ENCODE data around the gene AHCYL2. TPM values are rescaled to one million over a fixed set of nuclear protein-coding genes. Genes with fewer than 3 reads are reported as not detected.

AHCYL2 gene
- total RNA-seq, 1 experiment from 2014 or later = 25.6 TPM

DNA sequence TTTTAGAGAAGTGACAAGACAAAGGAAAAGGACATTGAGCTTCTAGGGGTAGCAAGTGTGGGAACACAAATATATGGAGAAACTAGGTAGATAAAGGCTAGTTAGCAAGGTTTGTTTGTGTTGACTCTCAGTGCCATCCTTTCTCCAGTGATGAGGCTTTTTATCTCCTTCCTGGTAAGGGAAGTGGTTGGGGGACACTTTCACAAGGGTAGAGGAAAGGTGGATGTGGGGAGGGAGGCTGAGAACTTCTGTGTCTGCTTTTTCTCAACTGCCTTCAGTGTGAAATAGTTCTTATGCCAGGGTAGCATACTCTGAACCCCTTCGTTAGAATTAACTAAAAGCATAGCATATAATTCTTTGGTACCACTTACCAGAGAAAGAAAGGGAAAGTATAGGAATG is 116.4 kb downstream of the AHCYL2 start:
- no peaks in the 10 kb centered on the region for H3K27me3 Mint-ChIP-seq (ENCODE audit: low read depth)
- peaks cover 18% of the 10 kb centered on the region for H3K4me1 Mint-ChIP-seq
- ChIA-PET CTCF (interaction anchor here (0.7 to 2.1 kb wide), 5 partner anchors 26 to 316 kb away, joined by 3 to 6 read pairs (median 5); partner anchors contain the start of gene STRIP2), POLR2A (no interaction called here)
- no peaks in the 10 kb centered on the region for H3K9me3 Mint-ChIP-seq
- ATAC-seq = no peak
- no peak for DNase-seq (ENCODE audit: low spot score)
- no peak overlapping the region for H3K4me3 Mint-ChIP-seq
- TF ChIP-seq ZNF281 (CRISPR knock-in tag; IDR thresholded peaks at IDR 0.05) (no peak), AFF4 (CRISPR knock-in tag; IDR thresholded peaks at IDR 0.05; ENCODE audit: borderline replicate concordance) (no peak), GTF2I (CRISPR knock-in tag; conservative IDR thresholded peaks at IDR 0.05) (no peak), TEAD1 (CRISPR knock-in tag; IDR thresholded peaks at IDR 0.05) (no peak), RELA (CRISPR knock-in tag; IDR thresholded peaks at IDR 0.05; ENCODE audit: borderline replicate concordance) (no peak), FOXP1 (CRISPR knock-in tag; IDR thresholded peaks at IDR 0.05; ENCODE audit: borderline replicate concordance) (no peak), ELF4 (CRISPR knock-in tag; IDR thresholded peaks at IDR 0.05; ENCODE audit: low read depth) (no peak), CREM (CRISPR knock-in tag; IDR thresholded peaks at IDR 0.05) (no peak), SMAD3 (CRISPR knock-in tag; IDR thresholded peaks at IDR 0.05; ENCODE audit: borderline replicate concordance) (no peak), PRRX2 (CRISPR knock-in tag; IDR thresholded peaks at IDR 0.05) (no peak), KAT7 (CRISPR knock-in tag; IDR thresholded peaks at IDR 0.05; ENCODE audit: borderline replicate concordance) (no peak), CDX4 (CRISPR knock-in tag; IDR thresholded peaks at IDR 0.05; ENCODE audit: borderline replicate concordance) (no peak), ZNF671 (CRISPR knock-in tag; IDR thresholded peaks at IDR 0.05) (no peak), IRF2 (CRISPR knock-in tag; IDR thresholded peaks at IDR 0.05; ENCODE audit: borderline replicate concordance, low read depth) (no peak), ZNF138 (CRISPR knock-in tag; conservative IDR thresholded peaks at IDR 0.05) (no peak), JUN (CRISPR knock-in tag; IDR thresholded peaks at IDR 0.05) (no peak)
- TF ChIP-seq, protein P1, sequence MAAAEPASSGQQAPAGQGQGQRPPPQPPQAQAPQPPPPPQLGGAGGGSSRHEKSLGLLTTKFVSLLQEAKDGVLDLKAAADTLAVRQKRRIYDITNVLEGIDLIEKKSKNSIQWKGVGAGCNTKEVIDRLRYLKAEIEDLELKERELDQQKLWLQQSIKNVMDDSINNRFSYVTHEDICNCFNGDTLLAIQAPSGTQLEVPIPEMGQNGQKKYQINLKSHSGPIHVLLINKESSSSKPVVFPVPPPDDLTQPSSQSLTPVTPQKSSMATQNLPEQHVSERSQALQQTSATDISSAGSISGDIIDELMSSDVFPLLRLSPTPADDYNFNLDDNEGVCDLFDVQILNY (CRISPR knock-in tag; IDR thresholded peaks at IDR 0.05) = no peak
- TF ChIP-seq, protein P2, sequence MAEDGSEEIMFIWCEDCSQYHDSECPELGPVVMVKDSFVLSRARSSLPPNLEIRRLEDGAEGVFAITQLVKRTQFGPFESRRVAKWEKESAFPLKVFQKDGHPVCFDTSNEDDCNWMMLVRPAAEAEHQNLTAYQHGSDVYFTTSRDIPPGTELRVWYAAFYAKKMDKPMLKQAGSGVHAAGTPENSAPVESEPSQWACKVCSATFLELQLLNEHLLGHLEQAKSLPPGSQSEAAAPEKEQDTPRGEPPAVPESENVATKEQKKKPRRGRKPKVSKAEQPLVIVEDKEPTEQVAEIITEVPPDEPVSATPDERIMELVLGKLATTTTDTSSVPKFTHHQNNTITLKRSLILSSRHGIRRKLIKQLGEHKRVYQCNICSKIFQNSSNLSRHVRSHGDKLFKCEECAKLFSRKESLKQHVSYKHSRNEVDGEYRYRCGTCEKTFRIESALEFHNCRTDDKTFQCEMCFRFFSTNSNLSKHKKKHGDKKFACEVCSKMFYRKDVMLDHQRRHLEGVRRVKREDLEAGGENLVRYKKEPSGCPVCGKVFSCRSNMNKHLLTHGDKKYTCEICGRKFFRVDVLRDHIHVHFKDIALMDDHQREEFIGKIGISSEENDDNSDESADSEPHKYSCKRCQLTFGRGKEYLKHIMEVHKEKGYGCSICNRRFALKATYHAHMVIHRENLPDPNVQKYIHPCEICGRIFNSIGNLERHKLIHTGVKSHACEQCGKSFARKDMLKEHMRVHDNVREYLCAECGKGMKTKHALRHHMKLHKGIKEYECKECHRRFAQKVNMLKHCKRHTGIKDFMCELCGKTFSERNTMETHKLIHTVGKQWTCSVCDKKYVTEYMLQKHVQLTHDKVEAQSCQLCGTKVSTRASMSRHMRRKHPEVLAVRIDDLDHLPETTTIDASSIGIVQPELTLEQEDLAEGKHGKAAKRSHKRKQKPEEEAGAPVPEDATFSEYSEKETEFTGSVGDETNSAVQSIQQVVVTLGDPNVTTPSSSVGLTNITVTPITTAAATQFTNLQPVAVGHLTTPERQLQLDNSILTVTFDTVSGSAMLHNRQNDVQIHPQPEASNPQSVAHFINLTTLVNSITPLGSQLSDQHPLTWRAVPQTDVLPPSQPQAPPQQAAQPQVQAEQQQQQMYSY (CRISPR knock-in tag; IDR thresholded peaks at IDR 0.05) = no peak
- TF ChIP-seq, protein P3, sequence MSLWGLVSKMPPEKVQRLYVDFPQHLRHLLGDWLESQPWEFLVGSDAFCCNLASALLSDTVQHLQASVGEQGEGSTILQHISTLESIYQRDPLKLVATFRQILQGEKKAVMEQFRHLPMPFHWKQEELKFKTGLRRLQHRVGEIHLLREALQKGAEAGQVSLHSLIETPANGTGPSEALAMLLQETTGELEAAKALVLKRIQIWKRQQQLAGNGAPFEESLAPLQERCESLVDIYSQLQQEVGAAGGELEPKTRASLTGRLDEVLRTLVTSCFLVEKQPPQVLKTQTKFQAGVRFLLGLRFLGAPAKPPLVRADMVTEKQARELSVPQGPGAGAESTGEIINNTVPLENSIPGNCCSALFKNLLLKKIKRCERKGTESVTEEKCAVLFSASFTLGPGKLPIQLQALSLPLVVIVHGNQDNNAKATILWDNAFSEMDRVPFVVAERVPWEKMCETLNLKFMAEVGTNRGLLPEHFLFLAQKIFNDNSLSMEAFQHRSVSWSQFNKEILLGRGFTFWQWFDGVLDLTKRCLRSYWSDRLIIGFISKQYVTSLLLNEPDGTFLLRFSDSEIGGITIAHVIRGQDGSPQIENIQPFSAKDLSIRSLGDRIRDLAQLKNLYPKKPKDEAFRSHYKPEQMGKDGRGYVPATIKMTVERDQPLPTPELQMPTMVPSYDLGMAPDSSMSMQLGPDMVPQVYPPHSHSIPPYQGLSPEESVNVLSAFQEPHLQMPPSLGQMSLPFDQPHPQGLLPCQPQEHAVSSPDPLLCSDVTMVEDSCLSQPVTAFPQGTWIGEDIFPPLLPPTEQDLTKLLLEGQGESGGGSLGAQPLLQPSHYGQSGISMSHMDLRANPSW (CRISPR knock-in tag; conservative IDR thresholded peaks at IDR 0.05; ENCODE audit: low read depth) = no peak
- TF ChIP-seq, protein P4, sequence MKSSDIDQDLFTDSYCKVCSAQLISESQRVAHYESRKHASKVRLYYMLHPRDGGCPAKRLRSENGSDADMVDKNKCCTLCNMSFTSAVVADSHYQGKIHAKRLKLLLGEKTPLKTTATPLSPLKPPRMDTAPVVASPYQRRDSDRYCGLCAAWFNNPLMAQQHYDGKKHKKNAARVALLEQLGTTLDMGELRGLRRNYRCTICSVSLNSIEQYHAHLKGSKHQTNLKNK (CRISPR knock-in tag; IDR thresholded peaks at IDR 0.05) = no peak
- no peaks in the 10 kb centered on the region for H3K36me3 Mint-ChIP-seq
- H3K27ac Mint-ChIP-seq = peak overlapping the region; percentile 43; the same call in 1 of the 2 replicates
